ENCODE results near the gene TLX2. TPM values are rescaled to one million over a fixed set of nuclear protein-coding genes. Genes with fewer than 3 reads are reported as not detected.

TLX2 gene
- total RNA-seq, 1 experiment from 2014 or later: 0.68 TPM

- POLR2A ChIA-PET: interaction anchor here (0.7 to 2.0 kb wide), 6 partner anchors 13 to 48 kb away, joined by 4 to 17 read pairs (median 5); partner anchors contain the start of genes INO80B, LBX2 and MRPL53
- Histone ChIP-seq H3K9me3 (no peaks in the 10 kb centered on the region), H3K4me1 (peaks cover 37% of the 10 kb centered on the region), H3K27me3 (replicated peaks; ENCODE audit: control insufficient read depth, insufficient read depth, low read length) (no peaks in the 10 kb centered on the region), H3K4me3 (ENCODE audit: low read depth, low read length) (no peak overlapping the region), H3K36me3 (ENCODE audit: control insufficient read depth, insufficient read depth, low read length) (peaks cover 2% of the 10 kb centered on the region; the same call in 1 of the 2 replicates)
- peak overlapping the region; percentile 39 for H3K27ac Mint-ChIP-seq (ENCODE audit: unreplicated experiment)
- BruUV-seq (replicated peaks): no TSS peak
- CTCF ChIA-PET: interaction anchor here (0.5 to 2.0 kb wide), 5 partner anchors 10 to 48 kb away, joined by 3 to 9 read pairs (median 4); partner anchors contain the start of genes LBX2 and PCGF1
- intact Hi-C loops (cut with micrococcal nuclease; ENCODE audit: unreplicated experiment): loop anchor here (1.0 kb wide), 2 partner anchors 9 to 13 kb away; no protein-coding TSS in a partner anchor
- no peaks in the 10 kb centered on the region for H3K27me3 Mint-ChIP-seq (ENCODE audit: insufficient read depth, unreplicated experiment)
- H3K4me1 Mint-ChIP-seq (ENCODE audit: low read depth, unreplicated experiment): peaks cover 28% of the 10 kb centered on the region
- peaks cover 44% of the 10 kb centered on the region for H3K36me3 Mint-ChIP-seq (ENCODE audit: insufficient read depth, unreplicated experiment)
- peak overlapping the region; percentile 51 for H3K4me3 Mint-ChIP-seq (ENCODE audit: unreplicated experiment)
- peak in 1 of 2 experiments; percentile 14 for TF ChIP-seq CTCF (IDR thresholded peaks at IDR 0.05; ENCODE audit: insufficient read depth in 1 of 2, low read depth in 1 of 2, low read length in 1 of 2, severe bottlenecking in 1 of 2, unreplicated experiment in 1 of 2)
- no peaks in the 10 kb centered on the region for H3K9me3 Mint-ChIP-seq (ENCODE audit: unreplicated experiment)
- peak; percentile 83 to 86 for DNase-seq
Observed at GRCh38 chr2:74488643-74489481, 25.4 kb upstream of the TLX2 start.

GRCh38 chr2:74489906-74490305 lies 24.3 kb upstream of the TLX2 start:
- Mint-ChIP-seq H3K27me3 (ENCODE audit: insufficient read depth, unreplicated experiment) (no peaks in the 10 kb centered on the region), H3K9me3 (ENCODE audit: unreplicated experiment) (no peaks in the 10 kb centered on the region), H3K36me3 (ENCODE audit: insufficient read depth, unreplicated experiment) (peaks cover 41% of the 10 kb centered on the region), H3K4me3 (ENCODE audit: unreplicated experiment) (no peak overlapping the region), H3K27ac (ENCODE audit: unreplicated experiment) (peak overlapping the region; percentile 39), H3K4me1 (ENCODE audit: low read depth, unreplicated experiment) (peaks cover 22% of the 10 kb centered on the region)
- Histone ChIP-seq H3K4me1 (peaks cover 37% of the 10 kb centered on the region), H3K36me3 (ENCODE audit: control insufficient read depth, insufficient read depth, low read length) (peaks cover 2% of the 10 kb centered on the region; the same call in 1 of the 2 replicates), H3K9me3 (no peaks in the 10 kb centered on the region), H3K4me3 (ENCODE audit: low read depth, low read length) (no peak overlapping the region), H3K27me3 (replicated peaks; ENCODE audit: control insufficient read depth, insufficient read depth, low read length) (no peaks in the 10 kb centered on the region)
- ChIA-PET CTCF (interaction anchor here (1.1 to 2.0 kb wide), 4 partner anchors 9 to 49 kb away, joined by 3 to 9 read pairs (median 5); partner anchors contain the start of genes LBX2 and PCGF1), POLR2A (interaction anchor here (0.7 to 2.0 kb wide), 4 partner anchors 12 to 89 kb away, joined by 3 to 17 read pairs (median 6); partner anchors contain the start of genes LBX2 and MRPL53)
- TF ChIP-seq CTCF (IDR thresholded peaks at IDR 0.05; ENCODE audit: insufficient read depth in 1 of 2, low read depth in 1 of 2, low read length in 1 of 2, severe bottlenecking in 1 of 2, unreplicated experiment in 1 of 2): no peak
- intact Hi-C loops (cut with micrococcal nuclease; ENCODE audit: unreplicated experiment): loop anchor here (1.0 kb wide), 2 partner anchors 8 to 12 kb away; no protein-coding TSS in a partner anchor
- no TSS peak for BruUV-seq (replicated peaks)
- no peak for DNase-seq

- H3K27ac Mint-ChIP-seq (ENCODE audit: unreplicated experiment): no peak overlapping the region
- no peak for DNase-seq
- no peaks in the 10 kb centered on the region for H3K27me3 ChIP-seq (replicated peaks; ENCODE audit: control insufficient read depth, insufficient read depth, low read length)
- ChIA-PET POLR2A (no interaction called here), CTCF (no interaction called here)
- no peaks in the 10 kb centered on the region for H3K9me3 Mint-ChIP-seq (ENCODE audit: unreplicated experiment)
- H3K4me3 Mint-ChIP-seq (ENCODE audit: unreplicated experiment): no peak overlapping the region
- intact Hi-C loops (cut with micrococcal nuclease; ENCODE audit: unreplicated experiment): no loop called here
- no peaks in the 10 kb centered on the region for H3K9me3 ChIP-seq
- H3K27me3 Mint-ChIP-seq (ENCODE audit: insufficient read depth, unreplicated experiment): no peaks in the 10 kb centered on the region
- H3K36me3 ChIP-seq (ENCODE audit: control insufficient read depth, insufficient read depth, low read length): peaks cover 3% of the 10 kb centered on the region; the same call in 1 of the 2 replicates
- no peak for TF ChIP-seq CTCF (IDR thresholded peaks at IDR 0.05; ENCODE audit: insufficient read depth in 1 of 2, low read depth in 1 of 2, low read length in 1 of 2, severe bottlenecking in 1 of 2, unreplicated experiment in 1 of 2)
- H3K4me1 Mint-ChIP-seq (ENCODE audit: low read depth, unreplicated experiment): peaks cover 13% of the 10 kb centered on the region
- BruUV-seq (replicated peaks): no TSS peak
- no peak overlapping the region for H3K4me3 ChIP-seq (ENCODE audit: low read depth, low read length)
- H3K4me1 ChIP-seq: peaks cover 37% of the 10 kb centered on the region
- H3K36me3 Mint-ChIP-seq (ENCODE audit: insufficient read depth, unreplicated experiment): peaks cover 31% of the 10 kb centered on the region
Observed at GRCh38 chr2:74491648-74492544, 22.4 kb upstream of the TLX2 start.

Measured in Caco-2 (cell line).